Measurements from ENCODE around the gene WDFY3.

DNA sequence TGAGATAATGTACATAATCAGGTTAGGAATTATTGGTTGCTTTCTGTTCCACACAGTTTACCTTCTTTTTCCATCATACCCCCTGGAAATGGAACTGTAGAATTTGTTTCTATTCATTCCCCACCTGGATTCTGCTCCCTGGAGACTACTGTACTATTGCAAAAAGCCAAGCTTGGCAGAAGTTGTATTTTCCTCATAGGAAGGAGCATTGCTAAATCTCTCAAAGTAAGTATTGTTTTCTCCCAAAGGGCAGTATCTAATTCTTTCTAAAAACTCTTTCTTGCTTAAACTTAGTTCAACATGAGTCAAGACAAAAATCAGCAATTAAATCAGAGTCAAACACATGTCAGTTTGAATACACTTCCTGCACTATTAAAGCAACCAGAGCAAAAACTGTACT lies 247.4 kb downstream of the WDFY3 start:
- TF ChIP-seq CTCF (IDR thresholded peaks at IDR 0.05) (no peak), POLR2AphosphoS5 (IDR thresholded peaks at IDR 0.05) (no peak)
